Osteoblast (primary cell): ENCODE data around the gene GRIK2. TPM values are rescaled to one million over a fixed set of nuclear protein-coding genes. Genes with fewer than 3 reads are reported as not detected.

Experiments
- DNase-seq: peaks from one replicate; pipeline ENCODE4 v3.0.0; 2011; ENCODE audit warnings: low spot score, mixed read lengths; ENCODE audit not compliant: insufficient read length; ENCODE audit errors: missing footprints
- H2AFZ ChIP-seq: 2 replicates; pipeline ENCODE4 v1.6.0; 2011; ENCODE audit warnings: mild to moderate bottlenecking, low read length
- H3K27ac ChIP-seq: 2 replicates; pipeline ENCODE4 v1.5.1; 2011; ENCODE audit warnings: mild to moderate bottlenecking, low read depth, low read length, moderate library complexity
- H3K27me3 ChIP-seq: 2 replicates; pipeline ENCODE4 v1.6.0; 2012; ENCODE audit warnings: mild to moderate bottlenecking, control low read depth, inconsistent platforms, low read length, moderate library complexity; ENCODE audit not compliant: insufficient read depth
- H3K36me3 ChIP-seq: 2 replicates; pipeline ENCODE4 v1.5.1; 2011; ENCODE audit warnings: mild to moderate bottlenecking, low read length, control low read depth, moderate library complexity; ENCODE audit not compliant: insufficient read depth
- H3K4me1 ChIP-seq: 2 replicates; pipeline ENCODE4 v1.5.1; 2011; ENCODE audit warnings: mild to moderate bottlenecking, low read length, control low read depth, moderate library complexity; ENCODE audit not compliant: insufficient read depth
- H3K4me2 ChIP-seq: 2 replicates; pipeline ENCODE4 v1.6.0; 2011; ENCODE audit warnings: mild to moderate bottlenecking, low read length; ENCODE audit not compliant: insufficient read depth
- H3K4me3 ChIP-seq: fragments of 200-600 bp; sonication (generic); 3 replicates; pipeline ENCODE4 v1.5.1; 2012; ENCODE audit warnings: mild to moderate bottlenecking, low read length, inconsistent platforms; ENCODE audit not compliant: insufficient read depth
- H3K79me2 ChIP-seq: 2 replicates; pipeline ENCODE4 v1.6.0; 2012; ENCODE audit warnings: mild to moderate bottlenecking, low read length, control low read depth, inconsistent platforms; ENCODE audit not compliant: insufficient read depth
- H3K9me3 ChIP-seq: 2 replicates; pipeline ENCODE4 v1.5.1; 2011; ENCODE audit warnings: low read depth, low read length, control low read depth
- H4K20me1 ChIP-seq: 2 replicates; pipeline ENCODE4 v1.6.0; 2012; ENCODE audit warnings: mild to moderate bottlenecking, low read length, control low read depth; ENCODE audit not compliant: insufficient read depth
- CTCF ChIP-seq: IDR thresholded peaks from 2 replicates; pipeline ENCODE4 v1.5.1; 2011; ENCODE audit warnings: mild to moderate bottlenecking, low read depth, low read length, moderate library complexity; ENCODE audit errors: extremely low read depth
- total RNA-seq: library from RNA; depleted of rRNA; stranded (reverse); fragments of >200 nt; gene quantifications from 2 replicates; pipeline ENCODE4 v1.2.3, GENCODE V29; 2012

Gene GRIK2
- total RNA-seq, 1 donor, result 0.72 TPM

- H2AFZ ChIP-seq, result no peak overlapping the region
- H3K36me3 ChIP-seq, result no peaks in the 10 kb centered on the region
- H3K27ac ChIP-seq, result no peak overlapping the region
- H3K27me3 ChIP-seq, result no peaks in the 10 kb centered on the region
- DNase-seq, result no peak
- no peaks in the 10 kb centered on the region for H3K9me3 ChIP-seq
- no peak overlapping the region for H3K4me3 ChIP-seq
- no peak for TF ChIP-seq CTCF
- H3K4me1 ChIP-seq, result no peaks in the 10 kb centered on the region
- no peak overlapping the region for H3K4me2 ChIP-seq
- H3K79me2 ChIP-seq, result no peaks in the 10 kb centered on the region
- no peaks in the 10 kb centered on the region for H4K20me1 ChIP-seq
Measured at GRCh38 chr6:101992286-101992685, 598.8 kb downstream of the GRIK2 start.

GRCh38 chr6:101994521-101994920, 601.0 kb downstream of the GRIK2 start:
- Histone ChIP-seq H3K79me2 (no peaks in the 10 kb centered on the region), H3K36me3 (no peaks in the 10 kb centered on the region), H2AFZ (no peak overlapping the region), H3K4me1 (no peaks in the 10 kb centered on the region), H3K4me3 (no peak overlapping the region), H3K9me3 (no peaks in the 10 kb centered on the region), H4K20me1 (no peaks in the 10 kb centered on the region), H3K27me3 (no peaks in the 10 kb centered on the region), H3K27ac (no peak overlapping the region), H3K4me2 (no peak overlapping the region)
- no peak for DNase-seq
- no peak for TF ChIP-seq CTCF

GRCh38 chr6:102015431-102015830, 621.9 kb downstream of the GRIK2 start:
- Histone ChIP-seq H3K9me3 (no peaks in the 10 kb centered on the region), H4K20me1 (no peaks in the 10 kb centered on the region), H3K27me3 (no peaks in the 10 kb centered on the region), H3K79me2 (no peaks in the 10 kb centered on the region), H3K27ac (no peak overlapping the region), H3K4me3 (no peak overlapping the region), H3K4me2 (no peak overlapping the region), H3K4me1 (no peaks in the 10 kb centered on the region), H2AFZ (no peak overlapping the region), H3K36me3 (no peaks in the 10 kb centered on the region)
- no peak for TF ChIP-seq CTCF
- no peak for DNase-seq

GRCh38 chr6:102022281-102022680, 628.8 kb downstream of the GRIK2 start:
- DNase-seq, result no peak
- no peak overlapping the region for H3K27ac ChIP-seq
- no peak overlapping the region for H3K4me2 ChIP-seq
- H3K36me3 ChIP-seq, result no peaks in the 10 kb centered on the region
- no peak overlapping the region for H3K4me3 ChIP-seq
- no peaks in the 10 kb centered on the region for H3K9me3 ChIP-seq
- no peak for TF ChIP-seq CTCF
- H4K20me1 ChIP-seq, result no peaks in the 10 kb centered on the region
- H3K79me2 ChIP-seq, result no peaks in the 10 kb centered on the region
- no peaks in the 10 kb centered on the region for H3K4me1 ChIP-seq
- no peaks in the 10 kb centered on the region for H3K27me3 ChIP-seq
- no peak overlapping the region for H2AFZ ChIP-seq
